ENCODE measurements around the gene GLP1R. TPM values are rescaled to one million over a fixed set of nuclear protein-coding genes. Genes with fewer than 3 reads are reported as not detected.
A peak's percentile ranks its signal among the peaks of the same experiment; 100 is the strongest.

The GLP1R gene
- total RNA-seq (0.11 and 0.12 TPM in 2 replicates), polyA plus RNA-seq (0.37 and 0.43 TPM in 2 replicates)

DNA sequence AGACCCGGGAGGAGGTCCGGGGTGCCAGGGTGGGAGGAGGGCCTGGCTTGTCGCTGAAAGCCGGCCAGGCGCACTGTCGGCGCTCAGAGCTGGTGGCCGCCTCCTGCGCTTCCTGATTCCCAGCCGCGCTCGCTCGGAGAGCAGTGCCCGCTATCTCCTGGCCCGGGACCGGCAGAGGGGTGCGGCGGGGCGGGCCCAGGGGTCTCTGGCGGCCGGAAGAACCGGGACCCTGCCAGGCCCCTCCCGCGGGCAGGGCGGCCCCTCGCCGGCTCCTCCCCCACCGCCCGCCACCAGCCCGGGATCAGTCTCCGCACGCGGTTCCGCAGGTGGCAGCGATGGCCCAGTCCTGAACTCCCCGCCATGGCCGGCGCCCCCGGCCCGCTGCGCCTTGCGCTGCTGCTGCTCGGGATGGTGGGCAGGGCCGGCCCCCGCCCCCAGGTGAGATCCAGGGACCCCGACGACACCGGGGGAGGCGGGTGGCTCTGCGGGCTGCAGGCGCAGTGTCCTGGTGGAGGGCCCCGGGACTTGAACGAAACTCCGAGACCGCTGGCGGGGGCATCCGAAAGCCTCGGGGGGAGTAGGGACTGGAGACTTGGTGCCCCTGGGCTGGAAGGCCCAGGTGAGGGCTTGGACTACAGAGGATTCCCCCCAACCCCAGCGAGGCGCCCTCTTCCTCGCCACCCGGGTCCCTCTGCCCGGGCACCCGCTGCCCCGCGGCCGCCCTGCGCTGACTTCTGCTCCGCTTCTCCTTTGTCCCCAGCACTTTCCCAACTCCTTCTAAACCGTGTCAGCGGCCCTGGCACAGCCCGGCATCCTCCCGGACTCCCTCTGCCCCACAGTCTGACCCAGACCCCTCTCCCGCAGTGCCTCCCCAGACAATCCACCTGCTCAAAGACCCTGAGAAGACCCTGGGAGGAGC is at the start of gene GLP1R:
Gene GLP1R (plus strand): TSS at position 301 of the 919 bp plus-strand sequence. CDS start 60 bp downstream, at position 361.
- no peak within 1 kb of the TSS for H3K27ac ChIP-seq
- TF ChIP-seq, protein P1, sequence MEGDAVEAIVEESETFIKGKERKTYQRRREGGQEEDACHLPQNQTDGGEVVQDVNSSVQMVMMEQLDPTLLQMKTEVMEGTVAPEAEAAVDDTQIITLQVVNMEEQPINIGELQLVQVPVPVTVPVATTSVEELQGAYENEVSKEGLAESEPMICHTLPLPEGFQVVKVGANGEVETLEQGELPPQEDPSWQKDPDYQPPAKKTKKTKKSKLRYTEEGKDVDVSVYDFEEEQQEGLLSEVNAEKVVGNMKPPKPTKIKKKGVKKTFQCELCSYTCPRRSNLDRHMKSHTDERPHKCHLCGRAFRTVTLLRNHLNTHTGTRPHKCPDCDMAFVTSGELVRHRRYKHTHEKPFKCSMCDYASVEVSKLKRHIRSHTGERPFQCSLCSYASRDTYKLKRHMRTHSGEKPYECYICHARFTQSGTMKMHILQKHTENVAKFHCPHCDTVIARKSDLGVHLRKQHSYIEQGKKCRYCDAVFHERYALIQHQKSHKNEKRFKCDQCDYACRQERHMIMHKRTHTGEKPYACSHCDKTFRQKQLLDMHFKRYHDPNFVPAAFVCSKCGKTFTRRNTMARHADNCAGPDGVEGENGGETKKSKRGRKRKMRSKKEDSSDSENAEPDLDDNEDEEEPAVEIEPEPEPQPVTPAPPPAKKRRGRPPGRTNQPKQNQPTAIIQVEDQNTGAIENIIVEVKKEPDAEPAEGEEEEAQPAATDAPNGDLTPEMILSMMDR (IDR thresholded peaks at IDR 0.05; ENCODE audit: low read depth, low read length): no peak
- H3K36me3 ChIP-seq: no peaks in the 10 kb centered on the region
- H3K27me3 ChIP-seq: peaks cover 70% of the 10 kb centered on the region
- peak in 1 of 2 donors; percentile 34 for DNase-seq (ENCODE audit: low read depth in 1 of 2, low spot score in 1 of 2)
- no peaks in the 10 kb centered on the region for H3K4me1 ChIP-seq (ENCODE audit: low read depth)
- H3K4me3 ChIP-seq: peak within 1 kb of the TSS; percentile 35
- no peaks in the 10 kb centered on the region for H3K9me3 ChIP-seq (ENCODE audit: low read depth)

DNA sequence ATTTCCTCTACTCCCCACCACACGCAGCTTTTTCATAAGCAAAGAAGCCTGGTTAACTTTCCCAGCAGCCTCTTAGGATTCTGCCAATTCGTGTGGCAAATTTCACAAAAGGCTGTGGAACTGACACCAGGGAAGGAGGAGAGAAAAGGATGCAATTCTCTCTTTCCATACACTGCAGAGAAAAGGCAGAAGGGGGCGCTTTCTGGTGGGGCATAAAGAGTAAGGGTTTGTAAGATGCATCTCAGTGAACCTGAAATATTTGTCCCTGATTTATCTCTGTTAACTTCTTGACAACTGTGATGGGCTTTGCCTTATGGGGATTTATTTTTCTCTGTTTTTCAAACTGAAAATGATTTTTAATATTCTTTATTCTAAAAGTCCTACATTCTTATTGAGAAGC is 45.5 kb upstream of the GLP1R start:
- peaks cover 33% of the 10 kb centered on the region for H3K27me3 ChIP-seq
- no peaks in the 10 kb centered on the region for H3K9me3 ChIP-seq (ENCODE audit: low read depth)
- TF ChIP-seq, protein P1 (IDR thresholded peaks at IDR 0.05; ENCODE audit: low read depth, low read length): peak; percentile 20
- no peaks in the 10 kb centered on the region for H3K4me1 ChIP-seq (ENCODE audit: low read depth)
- DNase-seq (ENCODE audit: low read depth in 1 of 2, low spot score in 1 of 2): peak; percentile 2 to 42
- H3K36me3 ChIP-seq: no peaks in the 10 kb centered on the region
- no peak overlapping the region for H3K27ac ChIP-seq
- H3K4me3 ChIP-seq: no peak overlapping the region

DNA sequence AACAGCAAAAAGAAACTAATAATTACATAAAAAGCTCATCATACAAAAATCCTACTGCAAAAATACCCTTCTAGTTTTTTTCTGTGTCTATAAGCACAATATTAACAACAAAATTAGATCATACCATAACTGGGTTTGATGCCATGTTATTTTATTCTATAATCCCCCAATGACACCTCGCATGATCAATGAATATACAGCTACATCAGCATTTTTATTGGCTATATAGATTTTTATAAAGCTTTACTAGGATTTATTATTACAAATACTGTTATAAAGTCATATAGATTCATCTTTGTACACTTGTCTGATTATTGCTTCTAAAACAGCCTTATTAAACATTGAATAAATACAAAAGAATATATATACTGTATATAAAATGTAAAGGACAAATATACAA is 45.1 kb upstream of the GLP1R start:
- DNase-seq (ENCODE audit: low read depth in 1 of 2, low spot score in 1 of 2): no peak
- TF ChIP-seq, protein P1 (IDR thresholded peaks at IDR 0.05; ENCODE audit: low read depth, low read length): no peak
- no peak overlapping the region for H3K4me3 ChIP-seq

DNA sequence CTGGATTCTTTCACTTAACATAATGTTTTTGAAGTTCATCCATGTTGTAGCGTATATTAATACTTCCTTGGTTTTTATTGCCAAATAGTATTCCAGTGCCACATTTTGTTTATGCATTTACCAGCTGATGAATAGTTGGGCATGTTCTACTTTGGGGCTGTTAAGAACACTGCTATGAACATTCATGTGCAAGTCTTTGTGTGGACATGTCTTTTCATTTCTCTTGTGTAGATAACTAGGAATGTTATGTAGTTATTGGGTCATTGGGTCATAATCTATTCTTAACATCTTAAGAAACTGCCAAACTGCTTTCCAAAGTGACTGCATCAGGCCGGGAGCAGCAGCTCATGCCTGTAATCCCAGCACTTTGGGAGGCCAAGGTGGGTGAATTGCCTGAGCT is 43.8 kb upstream of the GLP1R start:
- peaks cover 30% of the 10 kb centered on the region for H3K27me3 ChIP-seq
- H3K4me1 ChIP-seq (ENCODE audit: low read depth): no peaks in the 10 kb centered on the region
- no peaks in the 10 kb centered on the region for H3K9me3 ChIP-seq (ENCODE audit: low read depth)
- no peak for DNase-seq (ENCODE audit: low read depth in 1 of 2, low spot score in 1 of 2)
- H3K4me3 ChIP-seq: no peak overlapping the region
- TF ChIP-seq, protein P1 (IDR thresholded peaks at IDR 0.05; ENCODE audit: low read depth, low read length): no peak
- no peaks in the 10 kb centered on the region for H3K36me3 ChIP-seq
- H3K27ac ChIP-seq: no peak overlapping the region

More for the DNA sequence above, 45.1 kb upstream of the GLP1R start:
- Histone ChIP-seq H3K27me3 (peaks cover 33% of the 10 kb centered on the region), H3K9me3 (ENCODE audit: low read depth) (no peaks in the 10 kb centered on the region), H3K4me1 (ENCODE audit: low read depth) (no peaks in the 10 kb centered on the region), H3K27ac (no peak overlapping the region), H3K36me3 (no peaks in the 10 kb centered on the region)

DNA sequence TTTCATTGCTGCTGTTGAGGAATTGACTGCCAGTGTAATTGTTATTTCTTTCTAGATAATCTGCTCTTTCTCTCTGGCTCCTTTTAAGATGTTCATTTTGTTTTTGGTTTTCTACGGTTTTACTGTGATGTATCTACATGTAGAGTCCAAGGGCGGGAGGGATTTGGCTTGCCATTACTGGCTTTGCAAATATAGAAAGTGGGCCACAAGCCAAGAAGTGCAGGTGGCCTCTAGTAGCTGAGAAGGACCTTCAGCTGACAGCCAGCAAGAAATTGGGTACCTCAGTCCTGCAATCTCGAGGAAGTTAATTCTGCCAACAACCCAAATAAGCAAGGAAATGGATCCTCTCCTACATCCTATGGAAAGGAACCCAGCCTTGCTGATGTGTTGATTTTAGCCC is 42.8 kb upstream of the GLP1R start:
- TF ChIP-seq, protein P1 (IDR thresholded peaks at IDR 0.05; ENCODE audit: low read depth, low read length): no peak
- Histone ChIP-seq H3K36me3 (no peaks in the 10 kb centered on the region), H3K27me3 (peaks cover 22% of the 10 kb centered on the region), H3K4me3 (no peak overlapping the region), H3K27ac (no peak overlapping the region), H3K9me3 (ENCODE audit: low read depth) (no peaks in the 10 kb centered on the region), H3K4me1 (ENCODE audit: low read depth) (no peaks in the 10 kb centered on the region)
- no peak for DNase-seq (ENCODE audit: low read depth in 1 of 2, low spot score in 1 of 2)
